ENCODE data around the gene CNGA3.
"Not testable (repeated sequence)": the region's sequence is repeated elsewhere in the genome, so short reads cannot be mapped to it uniquely, and the experiment has no call there.

CNGA3 gene

DNA sequence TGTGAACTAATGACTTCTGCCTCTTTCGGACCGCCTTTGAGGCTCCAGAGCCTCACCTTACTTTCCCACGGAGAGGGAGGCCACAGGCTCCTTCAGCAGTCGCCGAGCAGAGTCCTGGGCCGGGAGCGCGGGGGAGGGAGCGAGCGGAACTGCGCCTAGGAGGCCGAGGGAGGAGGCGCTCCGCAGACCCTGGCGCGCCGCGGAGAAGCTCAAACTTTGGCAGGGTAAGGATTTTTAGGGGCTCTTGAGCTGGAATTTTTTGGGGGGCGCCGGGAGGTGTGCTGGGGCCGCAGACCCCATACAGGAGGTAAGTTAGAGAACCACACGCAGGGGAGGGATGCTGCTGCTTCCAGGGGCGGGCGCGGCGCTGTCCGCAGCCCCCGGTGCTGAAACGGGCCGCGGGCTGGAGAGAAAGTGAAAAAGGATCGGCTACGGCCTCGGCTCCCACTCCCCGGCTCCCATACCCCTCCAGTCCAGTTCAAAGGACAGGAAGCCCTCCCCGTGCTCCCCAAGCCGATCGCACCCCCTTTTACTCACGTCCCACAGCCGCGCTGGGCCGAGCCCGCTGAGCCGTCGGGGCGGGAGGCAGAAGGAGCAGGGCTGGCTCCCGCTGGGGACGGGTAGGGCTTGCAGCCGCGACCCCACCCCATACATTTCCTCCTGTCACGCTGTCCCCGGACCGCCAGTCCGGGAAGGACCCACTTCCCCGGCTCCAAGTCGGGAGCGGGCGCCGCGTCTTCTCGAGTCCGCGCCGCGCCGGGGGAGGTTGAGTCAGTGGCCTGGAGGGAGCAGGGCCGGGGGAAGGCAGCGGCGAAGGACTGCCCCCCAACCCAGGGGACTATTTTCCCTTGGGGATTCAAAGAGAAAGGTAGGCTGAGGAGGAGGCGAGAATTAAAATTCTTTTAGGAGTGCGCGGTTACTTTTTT lies at the start of gene CNGA3:
Gene CNGA3, plus strand, starts transcription at position 146 of the 926 bp plus-strand sequence. CDS start 23,520 bp downstream, outside the sequence.
- no peak for DNase-seq
- in situ Hi-C loops (cut with HindIII; ENCODE audit: low pct_ligation_motif_present, low pct_unique_long_range_greater_than_20kb, low sequenced_read_pairs) = no loop called here

DNA sequence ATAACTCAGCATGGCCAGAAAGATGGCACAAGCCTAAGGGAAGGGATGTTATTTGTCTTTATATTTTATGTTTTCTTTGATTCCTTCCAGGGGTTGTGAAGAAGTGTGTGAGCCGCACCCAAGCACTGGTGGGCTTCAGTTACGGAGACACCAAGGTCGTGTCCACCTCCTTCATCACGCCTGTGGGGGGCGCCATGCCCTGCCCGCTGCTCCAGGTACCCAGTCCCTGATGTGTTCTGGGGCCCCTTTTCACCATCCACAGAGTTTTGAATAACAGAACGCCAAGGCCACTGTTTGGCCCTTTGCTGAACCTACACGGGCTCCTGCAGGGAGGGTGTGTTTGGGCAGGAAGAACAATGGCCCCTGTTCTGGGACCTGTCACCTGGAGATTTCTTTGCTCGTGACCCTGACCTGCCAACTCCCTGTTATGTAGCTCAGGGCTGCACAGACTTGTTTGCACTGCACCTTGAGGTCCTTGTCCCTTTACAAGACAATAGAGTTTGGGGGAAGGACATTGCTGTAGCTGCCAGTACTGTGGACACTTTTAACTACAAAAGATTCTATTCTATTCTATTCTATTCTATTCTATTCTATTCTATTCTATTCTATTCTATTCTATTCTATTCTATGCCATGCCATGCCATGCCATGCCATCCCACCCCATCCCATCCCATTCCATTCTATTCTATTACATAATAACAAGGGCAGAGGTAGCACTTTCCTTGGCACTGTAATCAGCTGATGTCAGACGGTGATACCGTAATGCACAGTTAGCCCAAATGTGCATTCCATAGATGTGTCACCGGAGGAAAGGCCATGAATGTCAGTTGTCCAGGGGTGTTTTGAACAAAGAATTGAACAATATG lies 48.2 kb upstream of the CNGA3 start:
- in situ Hi-C loops (cut with HindIII; ENCODE audit: low pct_ligation_motif_present, low pct_unique_long_range_greater_than_20kb, low sequenced_read_pairs) = no loop called here
- DNase-seq = no peak

DNA sequence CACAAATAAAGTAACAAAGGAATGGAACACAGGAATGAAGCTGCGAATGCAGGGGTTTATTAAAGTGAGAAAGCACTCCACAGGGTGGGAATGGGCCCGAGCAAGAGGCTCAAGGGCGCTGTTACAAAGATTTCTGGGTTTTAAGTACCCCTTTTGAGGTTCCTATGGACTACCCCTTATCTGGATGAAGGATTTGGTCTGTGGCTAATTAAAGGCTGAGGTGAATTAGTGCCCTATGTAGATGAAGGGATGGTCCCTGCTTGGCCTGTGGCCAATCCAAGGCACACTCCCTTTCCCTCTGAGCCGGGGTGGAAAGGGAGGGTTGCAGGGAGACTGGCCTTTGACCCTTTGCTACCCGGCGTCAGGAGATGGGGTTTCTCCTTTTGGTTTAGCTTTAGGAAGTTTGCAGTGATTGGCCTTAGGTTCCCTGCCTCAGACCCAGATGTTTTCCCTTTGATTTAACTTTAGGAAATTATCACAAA lies 47.5 kb upstream of the CNGA3 start:
- DNase-seq = no peak
- in situ Hi-C loops (cut with HindIII; ENCODE audit: low pct_ligation_motif_present, low pct_unique_long_range_greater_than_20kb, low sequenced_read_pairs) = no loop called here

DNA sequence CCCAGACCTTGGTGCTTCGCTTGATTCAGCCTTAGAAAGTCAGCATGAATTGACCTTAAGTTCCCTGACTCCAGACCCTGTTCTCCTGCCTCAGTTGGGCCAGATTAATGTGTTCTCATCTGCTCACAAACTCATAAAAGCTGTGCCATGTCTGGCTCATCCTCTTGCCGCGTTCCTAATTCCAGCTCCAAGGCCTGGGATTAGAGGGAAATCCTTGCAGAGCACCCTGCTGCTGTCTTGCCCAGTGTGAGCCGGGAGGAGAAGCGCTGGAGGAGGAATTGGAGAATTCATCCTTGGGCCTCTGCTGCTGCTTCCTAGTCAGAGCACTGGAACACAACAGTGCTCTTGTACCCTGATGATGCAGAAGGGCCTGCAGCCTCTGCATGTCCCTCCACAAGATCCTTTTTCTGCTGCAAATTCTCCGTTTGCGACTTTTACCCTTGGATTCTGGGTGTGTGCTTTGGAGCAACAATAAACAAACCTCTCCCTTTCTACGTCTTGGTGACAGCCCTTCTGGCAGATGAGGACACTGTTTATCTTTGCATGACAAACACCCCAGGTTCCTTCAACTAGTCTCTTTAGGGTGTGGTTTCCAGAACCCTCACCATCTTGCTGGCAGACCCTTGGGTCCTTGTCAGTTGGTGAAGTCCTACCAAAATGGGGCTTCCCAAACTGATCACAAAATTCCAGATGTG lies 46.9 kb upstream of the CNGA3 start:
- no peak for DNase-seq
- in situ Hi-C loops (cut with HindIII; ENCODE audit: low pct_ligation_motif_present, low pct_unique_long_range_greater_than_20kb, low sequenced_read_pairs) = no loop called here

DNA sequence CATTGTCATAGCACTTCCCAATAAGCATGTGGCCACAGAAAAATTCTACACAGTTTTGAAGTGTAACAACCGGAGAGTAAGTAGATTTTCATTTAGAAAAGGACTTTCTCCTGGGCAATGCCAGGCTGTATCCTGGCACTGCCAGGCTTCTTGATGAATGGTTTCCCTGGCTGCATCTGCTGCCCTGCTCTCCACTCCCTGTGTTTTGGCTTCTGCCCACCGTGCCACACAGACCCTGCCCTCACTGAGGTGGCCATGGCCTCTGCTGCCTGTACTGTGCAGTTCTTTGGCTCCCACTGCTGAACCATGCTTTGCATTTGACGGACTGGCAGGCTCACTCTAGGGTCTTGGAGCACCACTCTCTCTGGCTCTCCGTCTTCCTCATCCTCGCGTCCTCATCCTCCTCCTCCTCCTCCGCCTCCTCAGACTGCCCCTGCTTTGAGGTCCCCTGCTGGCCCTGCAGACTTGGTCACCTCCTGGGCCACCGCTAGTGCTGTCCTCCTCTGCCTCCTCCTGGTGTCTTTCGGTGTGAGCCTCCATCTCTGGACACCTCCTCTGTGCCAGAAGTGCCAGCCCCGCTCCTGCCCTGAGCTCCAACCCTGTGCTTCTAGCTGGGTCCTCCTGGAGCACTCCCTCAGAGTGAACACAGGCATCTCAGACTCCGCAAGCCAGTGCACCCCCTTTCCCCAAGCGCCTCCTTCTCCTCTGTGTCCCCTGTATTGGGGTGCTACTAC lies 45.9 kb upstream of the CNGA3 start:
- DNase-seq = no peak
- in situ Hi-C loops (cut with HindIII; ENCODE audit: low pct_ligation_motif_present, low pct_unique_long_range_greater_than_20kb, low sequenced_read_pairs) = no loop called here

DNA sequence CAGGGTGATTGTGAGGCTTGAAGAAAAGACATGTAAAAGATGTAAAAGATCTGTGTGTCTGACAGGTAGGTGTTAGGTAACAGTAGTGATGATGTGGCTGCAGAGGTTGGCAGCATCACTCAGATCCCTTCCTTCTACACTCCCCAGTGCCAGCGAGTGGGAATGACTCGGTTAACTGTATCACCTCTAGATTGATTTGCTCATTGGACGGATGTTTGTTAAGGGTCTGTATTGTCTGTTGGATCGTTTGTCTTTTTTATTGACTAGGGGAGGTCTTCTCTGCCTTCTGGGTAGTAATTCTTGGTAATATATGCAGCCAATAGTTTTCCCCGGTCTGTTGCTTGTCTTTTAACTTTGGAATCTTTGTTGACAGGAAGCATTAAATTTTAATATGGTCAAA lies 44.8 kb upstream of the CNGA3 start:
- no peak for DNase-seq
- in situ Hi-C loops (cut with HindIII; ENCODE audit: low pct_ligation_motif_present, low pct_unique_long_range_greater_than_20kb, low sequenced_read_pairs) = no loop called here

DNA sequence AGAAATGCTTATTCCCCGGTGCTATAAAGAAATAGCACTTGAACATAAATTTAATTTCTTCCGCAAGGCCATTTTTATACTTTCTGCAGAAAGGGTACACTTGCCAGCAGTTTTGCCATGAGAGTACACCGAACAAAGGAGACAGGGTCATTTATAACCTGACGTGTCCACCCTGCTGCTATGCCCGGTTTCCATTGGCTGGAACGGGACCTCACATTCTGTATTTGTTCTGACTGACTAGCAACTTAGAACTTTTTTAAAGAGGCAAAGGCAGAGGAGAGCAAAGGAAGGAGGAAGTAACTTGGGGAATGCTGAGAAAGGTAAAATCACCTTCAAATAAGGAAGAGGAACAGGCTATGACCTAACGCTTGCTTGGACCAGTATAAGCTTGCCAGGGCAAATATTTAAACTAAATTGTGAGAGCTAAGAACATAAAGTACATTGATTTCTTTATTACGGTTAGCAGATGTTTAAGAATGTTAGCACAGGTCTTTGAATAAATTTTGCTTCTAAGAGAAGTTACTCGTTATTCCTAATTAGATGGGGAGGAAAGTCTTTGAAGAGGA lies 39.0 kb upstream of the CNGA3 start:
- DNase-seq; in situ Hi-C loops (cut with HindIII; ENCODE audit: low pct_ligation_motif_present, low pct_unique_long_range_greater_than_20kb, low sequenced_read_pairs): not testable (repeated sequence)

DNA sequence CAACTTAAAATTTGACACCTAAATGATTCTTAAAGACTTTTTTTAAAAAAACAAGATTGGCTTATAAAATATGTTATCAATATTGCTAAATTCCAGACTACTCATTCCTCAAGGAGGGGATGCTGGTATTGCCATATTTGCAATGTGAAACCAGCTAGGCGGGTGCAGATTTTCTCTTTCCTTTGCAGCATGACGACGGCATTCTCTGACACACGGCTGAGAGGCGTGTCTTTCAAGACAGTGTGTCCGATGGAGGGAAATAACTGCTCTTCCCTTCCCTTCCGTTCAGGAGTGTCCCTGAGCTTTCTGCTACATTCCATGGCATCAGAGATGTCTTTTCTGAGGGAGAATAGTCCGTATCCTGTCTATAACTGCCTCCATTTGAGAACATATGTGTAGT lies 38.2 kb upstream of the CNGA3 start:
- in situ Hi-C loops (cut with HindIII; ENCODE audit: low pct_ligation_motif_present, low pct_unique_long_range_greater_than_20kb, low sequenced_read_pairs) = no loop called here
- no peak for DNase-seq

DNA sequence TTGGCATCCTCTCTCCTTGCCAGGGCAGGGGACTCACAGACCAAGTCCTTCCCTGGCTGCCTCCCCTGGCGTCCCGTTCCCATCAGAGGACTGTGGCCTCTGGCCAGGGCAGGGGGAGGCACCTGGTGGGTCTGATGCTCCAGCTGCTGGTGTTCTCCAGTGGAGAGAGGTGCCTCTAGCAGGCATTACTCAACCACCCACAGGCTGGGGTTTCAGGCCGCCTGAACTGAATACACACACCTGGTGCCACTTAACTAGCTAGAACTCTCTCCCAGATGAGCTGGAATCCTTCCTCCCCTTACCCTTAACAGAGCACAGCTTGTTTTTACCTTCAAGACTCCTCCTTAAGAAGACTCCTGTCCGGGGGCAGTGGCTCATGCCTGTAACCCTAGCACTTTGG lies 37.7 kb upstream of the CNGA3 start:
- no peak for DNase-seq
- in situ Hi-C loops (cut with HindIII; ENCODE audit: low pct_ligation_motif_present, low pct_unique_long_range_greater_than_20kb, low sequenced_read_pairs) = no loop called here

DNA sequence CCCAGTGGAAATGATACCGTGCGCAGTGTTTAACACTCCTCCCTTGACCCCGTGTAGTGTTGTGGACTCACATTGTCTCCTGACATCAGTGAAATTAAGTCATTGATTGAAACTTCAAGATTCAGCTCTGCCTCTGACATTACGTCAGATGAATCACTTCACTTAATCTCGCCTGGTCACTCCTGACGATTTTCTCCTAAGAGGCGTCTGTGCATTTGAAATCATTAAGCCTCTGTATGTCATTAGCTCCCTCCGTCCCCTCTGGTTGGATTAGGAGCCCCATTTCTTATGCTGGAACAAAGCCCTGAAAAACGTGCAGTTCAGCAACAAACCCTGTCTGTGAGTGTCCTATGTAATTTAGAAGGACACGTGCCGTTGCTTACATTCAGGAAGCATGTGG lies 36.7 kb upstream of the CNGA3 start:
- no peak for DNase-seq
- in situ Hi-C loops (cut with HindIII; ENCODE audit: low pct_ligation_motif_present, low pct_unique_long_range_greater_than_20kb, low sequenced_read_pairs) = no loop called here

DNA sequence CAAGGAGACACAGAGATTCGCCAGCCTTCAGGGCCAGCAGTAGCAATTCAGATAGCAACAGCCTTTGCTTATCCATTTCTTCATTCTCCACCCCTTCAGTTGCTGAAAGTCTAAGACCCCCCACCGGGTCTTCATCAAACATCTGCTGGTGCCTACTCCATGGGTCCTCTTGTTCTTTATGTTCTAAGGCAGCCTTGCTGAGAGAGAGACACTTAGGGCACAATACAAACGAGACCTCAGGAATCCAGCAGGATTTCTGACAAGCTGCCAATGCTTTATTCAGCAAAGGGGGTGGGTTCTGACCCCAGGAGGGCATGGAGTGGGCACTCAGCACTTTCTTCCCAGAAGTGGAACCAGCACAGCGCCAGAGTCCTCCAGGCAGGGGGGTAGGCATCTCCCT lies 36.2 kb upstream of the CNGA3 start:
- in situ Hi-C loops (cut with HindIII; ENCODE audit: low pct_ligation_motif_present, low pct_unique_long_range_greater_than_20kb, low sequenced_read_pairs) = no loop called here
- no peak for DNase-seq

DNA sequence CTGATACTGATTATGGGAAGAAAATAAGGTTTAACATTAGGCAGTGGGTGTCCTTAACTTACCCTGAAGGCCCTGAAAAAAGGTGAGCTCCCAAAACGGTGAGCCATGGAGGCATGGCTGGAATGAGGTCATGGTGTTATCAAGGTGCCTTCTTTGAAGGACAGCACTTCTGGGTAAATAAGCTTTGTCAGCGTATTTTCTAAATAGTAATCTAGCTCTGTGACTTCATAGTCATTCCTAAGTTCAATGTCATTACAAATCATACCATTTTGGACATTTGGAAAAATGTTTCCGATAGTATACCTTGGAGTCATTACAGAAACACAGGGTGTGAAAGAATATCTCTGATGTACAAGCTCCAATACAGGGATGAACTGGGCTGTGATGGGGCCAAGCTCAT lies 35.2 kb upstream of the CNGA3 start:
- in situ Hi-C loops (cut with HindIII; ENCODE audit: low pct_ligation_motif_present, low pct_unique_long_range_greater_than_20kb, low sequenced_read_pairs) = no loop called here

DNA sequence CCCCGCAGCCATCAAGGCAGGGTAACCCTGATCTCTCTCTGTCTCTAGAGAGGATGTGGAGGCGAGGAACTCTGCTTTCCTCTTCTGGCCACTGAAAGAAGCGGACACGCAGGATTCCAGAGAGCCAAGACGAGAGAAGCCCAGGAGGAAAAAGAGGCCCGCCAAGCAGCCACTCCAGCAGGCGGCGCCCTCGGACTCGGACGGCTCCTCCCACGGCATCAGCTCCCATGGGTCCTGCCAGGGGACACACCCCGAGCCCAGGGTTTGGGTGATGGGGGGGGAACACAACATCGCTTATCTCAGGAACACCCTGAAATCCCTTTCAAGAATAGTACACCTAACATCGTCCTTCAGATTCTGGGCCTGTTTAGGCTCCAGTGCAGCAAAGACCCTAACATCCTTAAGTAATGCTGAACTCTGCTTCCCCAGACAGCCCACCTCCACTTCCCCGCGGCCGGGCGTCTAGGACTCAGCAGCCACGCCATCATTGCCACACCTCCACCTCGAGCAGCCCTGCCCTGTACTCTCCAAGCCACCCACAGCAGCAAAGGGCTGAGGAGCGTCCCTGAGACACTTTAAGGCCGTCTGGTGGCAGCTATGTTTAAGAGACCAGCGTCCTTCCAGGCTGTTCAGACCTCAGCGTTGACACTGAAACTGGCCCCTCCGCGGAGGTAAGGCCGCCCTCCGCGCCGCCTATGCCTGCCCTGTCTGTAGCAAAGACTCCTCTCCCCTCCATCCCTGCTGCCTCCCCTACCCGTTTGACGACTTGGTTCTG lies 34.3 kb upstream of the CNGA3 start:
- in situ Hi-C loops (cut with HindIII; ENCODE audit: low pct_ligation_motif_present, low pct_unique_long_range_greater_than_20kb, low sequenced_read_pairs) = no loop called here

More for the DNA sequence above, 35.2 kb upstream of the CNGA3 start:
- no peak for DNase-seq

DNA sequence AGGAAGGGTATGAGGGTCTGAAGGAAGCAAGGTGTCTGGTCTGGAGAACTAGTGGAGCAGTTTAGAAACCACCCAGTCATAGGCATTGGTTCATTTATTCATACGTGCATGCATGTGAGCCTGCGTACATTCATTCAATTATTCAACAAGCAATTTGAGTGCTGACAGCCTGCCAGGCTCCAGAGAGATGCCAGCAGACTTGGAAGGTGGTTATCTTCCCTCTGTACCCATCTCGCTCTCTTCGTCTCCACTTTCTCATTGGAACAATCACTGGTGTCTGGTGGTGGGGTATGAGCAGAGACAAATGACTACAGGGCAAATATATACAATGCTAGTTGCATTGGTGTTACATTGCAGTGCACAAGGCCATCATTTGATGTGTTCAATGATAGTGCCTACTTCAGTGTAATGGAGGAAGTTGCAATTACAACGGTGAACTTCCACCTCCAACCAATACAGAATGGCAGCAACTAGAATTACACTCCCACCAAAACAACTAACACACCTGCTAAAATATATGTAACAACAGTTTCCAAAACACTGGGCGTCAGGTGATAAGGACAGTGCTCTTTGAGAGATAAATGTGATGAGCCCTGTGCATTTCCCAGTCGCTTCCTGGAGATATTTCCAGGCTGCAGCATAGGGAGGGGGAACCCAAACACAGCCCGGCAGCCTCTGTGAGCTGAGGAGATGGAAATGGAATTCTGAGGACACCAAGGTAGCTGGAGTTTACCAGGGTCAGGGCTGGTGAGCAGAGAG lies 32.6 kb upstream of the CNGA3 start:
- in situ Hi-C loops (cut with HindIII; ENCODE audit: low pct_ligation_motif_present, low pct_unique_long_range_greater_than_20kb, low sequenced_read_pairs) = no loop called here
- no peak for DNase-seq

More for the DNA sequence above, 34.3 kb upstream of the CNGA3 start:
- DNase-seq = no peak

DNA sequence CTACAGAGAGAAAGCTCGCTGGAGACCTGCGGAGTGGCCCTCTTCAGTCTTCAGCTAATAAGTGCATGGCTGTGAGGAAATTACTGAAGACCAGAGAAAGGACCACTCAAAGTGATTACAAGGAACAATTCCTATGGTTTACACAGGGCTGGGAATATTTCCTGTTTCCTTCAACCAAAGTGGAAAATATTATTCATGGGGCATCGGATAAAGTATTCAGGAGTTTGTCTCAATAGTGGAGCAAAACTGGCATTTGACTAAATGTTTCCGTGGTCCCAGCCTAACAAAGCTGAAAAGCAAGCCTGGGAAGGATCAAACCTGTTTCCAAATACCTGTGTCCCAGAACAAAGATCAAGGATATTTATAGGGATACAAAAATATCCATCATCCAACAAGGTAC lies 32.0 kb upstream of the CNGA3 start:
- in situ Hi-C loops (cut with HindIII; ENCODE audit: low pct_ligation_motif_present, low pct_unique_long_range_greater_than_20kb, low sequenced_read_pairs) = no loop called here

DNA sequence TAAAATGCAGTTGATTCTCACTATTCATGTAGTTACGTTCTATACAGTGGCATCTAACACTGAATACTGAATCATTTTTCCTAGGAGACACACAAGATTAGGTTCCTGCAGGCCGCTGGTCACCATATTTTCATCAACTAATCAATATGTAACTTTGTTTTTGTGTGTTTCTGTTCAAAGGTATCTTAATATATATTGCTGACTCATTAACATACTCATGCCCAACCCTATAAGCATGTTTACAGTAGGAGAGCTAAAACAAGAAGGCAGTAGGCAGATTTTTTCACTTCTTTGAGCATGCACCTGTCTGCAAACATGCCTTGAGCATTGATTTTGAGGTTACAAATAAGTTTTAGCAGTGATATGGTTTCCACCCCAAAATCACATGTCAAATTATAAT lies 30.3 kb upstream of the CNGA3 start:
- no peak for DNase-seq
- in situ Hi-C loops (cut with HindIII; ENCODE audit: low pct_ligation_motif_present, low pct_unique_long_range_greater_than_20kb, low sequenced_read_pairs) = no loop called here

More for the DNA sequence above, 32.0 kb upstream of the CNGA3 start:
- DNase-seq = no peak
